Embryonic facial prominence (tissue), 1 donor: Measurements from ENCODE around the gene UTS2R.
"Not testable (repeated sequence)": the region's sequence is repeated elsewhere in the genome, so short reads cannot be mapped to it uniquely, and the experiment has no call there.

ENCODE experiments used
- DNase-seq: peaks from one replicate; pipeline ENCODE4 v3.0.0-alpha.2; 2016; ENCODE audit errors: extremely low spot score

Gene UTS2R

GRCh38 chr17:82408288-82408937, 36.8 kb downstream of the UTS2R start:
- DNase-seq: no peak

DNA sequence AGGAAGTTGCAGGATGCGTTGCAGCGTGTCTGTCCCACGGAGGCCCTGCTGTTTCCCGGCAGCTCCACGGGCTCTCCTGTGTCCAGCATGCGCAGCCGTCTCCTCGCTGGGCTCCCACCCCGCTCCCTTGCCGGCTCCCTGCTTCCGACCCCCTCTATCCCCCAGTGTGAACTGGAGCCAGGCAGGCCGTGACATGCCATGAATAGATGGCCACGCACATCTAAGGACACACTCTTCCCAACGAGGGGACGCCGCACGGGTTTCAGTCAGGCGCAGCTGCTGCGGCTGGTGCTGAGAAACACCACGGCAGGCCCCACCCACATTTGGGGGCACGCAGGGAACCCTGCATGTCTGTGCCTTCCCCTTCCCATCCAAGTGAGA, 37.4 kb downstream of the UTS2R start:
- DNase-seq: no peak

- no peak for DNase-seq
Measured at GRCh38 chr17:82410014-82410716, 38.6 kb downstream of the UTS2R start.

DNA sequence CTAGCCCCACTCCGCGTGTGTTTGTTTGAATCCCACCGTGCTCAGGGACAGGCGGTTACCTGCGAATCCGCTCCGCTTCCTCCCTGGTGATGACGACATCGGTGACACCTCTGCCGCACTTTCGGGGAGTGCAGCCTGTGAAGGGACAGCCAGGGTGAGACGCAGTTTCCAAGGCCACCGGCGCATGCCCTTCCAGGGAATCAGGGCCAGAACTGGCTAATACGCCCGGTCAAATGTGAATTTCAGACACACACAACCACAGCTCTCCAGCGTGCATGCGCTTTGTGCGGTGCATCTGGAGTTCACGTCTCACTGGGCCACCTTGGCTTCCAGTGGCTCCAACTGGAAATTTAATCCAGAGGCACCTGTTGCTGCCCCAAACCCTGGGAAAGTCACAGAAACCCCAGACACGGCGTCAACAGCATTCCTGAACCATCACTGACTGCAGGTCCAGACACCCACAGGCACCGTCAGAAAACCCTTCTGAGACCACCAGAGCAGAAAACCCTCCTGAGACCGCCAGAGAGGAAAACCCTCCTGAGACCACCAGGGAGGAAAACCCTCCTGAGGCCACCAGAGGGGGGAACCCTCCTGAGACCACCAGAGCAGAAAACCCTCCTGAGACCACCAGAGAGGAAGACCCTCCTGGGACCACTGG, 40.0 kb downstream of the UTS2R start:
- no peak for DNase-seq

GRCh38 chr17:82412081-82412480, 40.5 kb downstream of the UTS2R start:
- not testable (repeated sequence) for DNase-seq

- DNase-seq: no peak
Measured at GRCh38 chr17:82412535-82413520, 41.3 kb downstream of the UTS2R start.

DNA sequence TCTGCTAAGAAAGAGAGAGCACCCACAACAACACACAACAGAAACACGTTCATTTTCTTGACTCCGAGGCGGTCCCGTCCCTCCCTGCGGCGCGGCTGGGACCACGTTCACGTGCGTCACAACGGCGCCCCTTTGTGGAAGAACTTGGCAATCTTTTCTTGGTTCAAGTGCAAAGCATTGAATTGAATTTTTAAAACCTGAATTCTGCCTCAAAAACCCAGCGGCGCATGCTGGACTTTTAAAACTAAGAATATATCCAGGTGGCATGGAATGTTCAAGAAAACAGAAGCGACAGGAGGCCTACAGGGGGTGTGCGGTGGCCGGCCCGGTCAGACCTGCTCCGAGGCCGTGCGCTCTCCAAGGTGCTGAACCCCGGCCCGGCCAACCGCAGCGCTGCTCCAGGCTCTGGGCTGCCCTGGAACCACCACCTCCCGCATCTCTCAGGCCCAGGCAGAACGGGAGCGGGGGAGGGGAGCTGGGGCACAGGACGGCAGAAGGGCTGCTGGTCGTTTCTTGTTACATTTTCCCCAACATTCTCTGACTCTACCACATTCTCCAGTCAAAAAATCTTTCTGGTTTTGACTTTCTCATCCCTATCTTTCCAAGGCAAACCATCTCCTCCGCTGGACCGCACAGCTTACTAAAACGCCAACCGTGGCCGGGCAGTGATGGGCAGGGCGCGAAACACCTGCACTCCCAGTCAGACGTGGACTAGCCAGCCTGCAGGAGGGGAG, 43.1 kb downstream of the UTS2R start:
- peak; percentile 29 for DNase-seq

DNA sequence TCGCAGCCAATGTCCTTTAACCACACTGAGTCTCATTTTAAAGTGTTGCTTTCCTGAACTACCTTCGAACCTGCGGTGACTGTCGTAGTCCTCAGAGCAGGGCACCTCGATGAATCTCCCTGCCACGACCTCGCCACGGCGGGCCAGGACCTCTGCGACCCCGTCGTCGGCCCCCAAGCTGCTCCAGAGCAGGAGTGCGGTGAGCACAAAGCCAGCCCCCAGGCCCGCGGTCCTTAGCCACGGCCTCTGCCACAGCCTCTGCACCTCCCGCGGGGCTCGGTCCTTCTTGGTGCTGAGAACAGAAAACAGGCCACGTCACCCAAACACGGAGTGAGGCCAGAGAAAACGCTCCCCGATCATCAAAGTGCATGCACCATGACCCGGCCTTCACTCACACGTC, 43.8 kb downstream of the UTS2R start:
- no peak for DNase-seq

- no peak for DNase-seq
Measured at GRCh38 chr17:82415786-82416185, 44.2 kb downstream of the UTS2R start.

DNA sequence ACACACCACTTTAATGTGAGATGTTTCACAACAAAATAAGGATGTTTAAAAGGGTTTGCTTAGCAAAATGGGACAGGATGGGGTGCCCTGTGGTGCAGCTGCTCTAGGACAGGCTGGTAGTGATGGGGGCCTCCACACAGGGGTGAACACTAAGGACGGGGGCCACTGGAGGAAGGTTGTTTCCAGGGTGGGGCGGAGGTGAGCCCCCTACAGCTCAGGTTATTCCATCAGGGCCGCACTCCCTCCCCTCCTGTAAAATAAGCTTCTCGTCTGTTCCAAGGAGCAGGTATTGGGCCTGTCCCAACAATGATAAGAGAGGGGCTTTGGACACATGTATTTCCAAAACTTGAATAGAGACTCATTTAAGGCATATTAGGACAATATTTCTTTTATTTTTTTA, 44.7 kb downstream of the UTS2R start:
- no peak for DNase-seq

- no peak for DNase-seq
Measured at GRCh38 chr17:82416771-82417170, 45.2 kb downstream of the UTS2R start.

GRCh38 chr17:82418001-82418986, 46.7 kb downstream of the UTS2R start, which contains the start of the genes HEXD and OGFOD3:
Gene HEXD, plus strand, starts transcription at chr17:82418347. Its CDS starts 1,453 bp downstream, at chr17:82419800.
Gene OGFOD3, minus strand, starts transcription at chr17:82418586. Its CDS starts 101 bp downstream, at chr17:82418485.
- peak; percentile 53 for DNase-seq

DNA sequence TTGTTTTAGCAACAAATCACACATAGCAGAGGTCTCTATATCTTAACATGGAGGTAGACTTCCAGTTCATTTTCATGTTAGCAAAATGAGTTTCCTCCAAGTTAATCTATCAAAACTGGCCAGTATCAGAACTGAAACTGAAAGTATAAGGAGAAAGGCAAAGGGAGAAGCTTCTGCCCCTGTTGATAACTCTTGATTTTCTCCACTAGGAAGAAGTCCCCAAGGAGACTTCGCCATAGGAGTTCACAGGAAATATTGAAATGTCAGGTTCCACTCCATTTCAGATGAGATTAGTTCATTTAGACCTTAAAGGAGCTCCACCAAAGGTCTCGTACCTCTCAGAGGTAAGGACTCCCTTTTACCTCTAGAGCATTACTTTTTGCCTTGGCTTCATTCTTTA, 48.0 kb downstream of the UTS2R start:
- DNase-seq: no peak

DNA sequence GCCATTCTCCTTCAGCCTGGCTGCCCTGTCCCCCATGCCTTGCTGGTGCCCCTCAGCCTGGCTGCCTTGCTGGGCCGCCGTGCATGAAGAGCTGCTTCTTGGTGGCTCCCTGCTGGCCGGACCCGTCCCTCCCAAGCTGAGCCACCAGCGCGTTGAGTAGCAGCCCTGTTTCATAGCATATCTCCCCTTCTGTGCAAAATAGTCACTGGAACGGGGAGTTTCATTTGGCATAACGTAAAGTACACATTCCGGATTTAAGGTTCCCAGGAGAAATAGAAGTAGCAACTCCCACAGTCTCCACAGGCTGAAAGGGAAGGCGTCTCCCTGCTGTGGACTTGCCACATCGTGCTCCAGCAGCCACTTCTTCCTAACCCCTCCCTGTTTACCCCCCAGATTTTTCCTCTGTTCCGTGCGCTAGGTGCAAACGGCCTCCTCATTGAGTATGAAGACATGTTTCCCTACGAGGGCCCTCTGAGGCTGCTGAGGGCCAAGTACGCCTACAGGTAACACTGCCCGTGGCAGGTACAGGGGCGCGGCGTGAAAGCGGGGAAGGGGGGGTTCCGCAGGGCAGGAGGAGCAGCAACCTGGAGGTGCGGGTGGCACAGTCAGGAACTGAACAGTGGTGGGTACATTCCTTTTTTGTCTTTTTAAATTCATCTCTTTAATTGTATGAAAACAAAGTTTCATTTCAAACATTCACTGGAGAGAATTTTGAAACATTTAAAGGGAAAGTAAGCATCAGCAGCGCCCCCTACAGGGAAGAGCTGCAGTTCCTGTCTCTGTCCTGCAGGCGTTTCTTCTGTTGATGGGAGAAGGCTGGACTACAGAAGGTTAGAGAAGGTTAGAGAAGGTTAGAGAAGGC, 52.7 kb downstream of the UTS2R start:
- no peak for DNase-seq

DNA sequence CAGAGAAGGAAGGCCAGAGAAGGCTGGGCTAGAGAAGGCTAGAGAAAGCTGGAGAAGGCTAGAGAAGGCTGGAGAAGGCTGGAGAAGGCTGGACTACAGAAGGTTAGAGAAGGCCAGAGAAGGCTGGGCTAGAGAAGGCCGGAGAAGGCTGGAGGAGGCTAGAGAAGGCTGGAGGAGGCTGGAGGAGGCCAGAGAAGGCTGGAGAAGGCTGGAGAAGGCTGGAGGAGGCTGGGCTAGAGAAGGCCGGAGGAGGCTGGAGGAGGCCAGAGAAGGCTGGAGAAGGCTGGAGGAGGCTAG, 53.2 kb downstream of the UTS2R start:
- no peak for DNase-seq
